H1 (cell line): Measurements from ENCODE around the gene APBA2. TPM values are rescaled to one million over a fixed set of nuclear protein-coding genes. Genes with fewer than 3 reads are reported as not detected.

ENCODE experiments used
- SAP30 ChIP-seq: fragments of 300-600 bp; sonication (generic); IDR thresholded peaks from 2 replicates; pipeline ENCODE4 v1.7.1; 2012; ENCODE audit warnings: low read length, moderate library complexity, mild to moderate bottlenecking, inconsistent platforms; ENCODE audit not compliant: insufficient read depth, insufficient replicate concordance
- polyA plus RNA-seq, 7 experiments: library from polyadenylated mRNA; depleted of rRNA in 3 of 7; stranded (reverse) in 5 of 7; unstranded in 2 of 7; fragments of >200 nt in 5 of 7; fragments of 200-250 nt in 2 of 7; gene quantifications; 1 replicate in 5 of 7; 2 replicates in 1 of 7; 4 replicates in 1 of 7; pipeline versions ENCODE4 v1.2.1 to v1.2.3, GENCODE V29; 2011 to 2013; ENCODE audit warnings: missing spikeins in 2 of 7, mixed read lengths in 2 of 7
- total RNA-seq: library from RNA; stranded (reverse); fragmentation: NEBNext Ultra II Directional; extraction: Animal tissue kit (Norgen Biotek cat#: 25700); gene quantifications from 2 replicates; pipeline ENCODE4 v1.2.1, GENCODE V29; 2021

APBA2 gene
- total and polyA plus RNA-seq, 2 of the 8 experiments (the other 6 are each of a cell fraction or from before 2014, with no cell fraction given), result 15.5 to 19.0 TPM

- no peak for TF ChIP-seq SAP30
Measured at GRCh38 chr15:29101491-29101890, 215.7 kb downstream of the APBA2 start (continued).
